Breast epithelium (tissue), 4 donors: ENCODE measurements around the gene PLXNA2. TPM values are rescaled to one million over a fixed set of nuclear protein-coding genes. Genes with fewer than 3 reads are reported as not detected.

Source experiments
- DNase-seq, 2 donors: peaks; one replicate each; pipeline ENCODE4 v3.0.0-alpha.2; 2019; ENCODE audit warnings: low spot score in 2 of 2
- H3K27ac ChIP-seq, 2 donors: fragments of 200-600 bp; sonication (generic) in 1 of 2; one replicate each; pipeline ENCODE4 v1.5.1; 2016 to 2019; ENCODE audit warnings: mild to moderate bottlenecking in 1 of 2
- H3K27me3 ChIP-seq, 2 donors: fragments of 200-600 bp; sonication (generic) in 1 of 2; one replicate each; pipeline versions ENCODE4 v1.5.1 to v1.6.0; 2017 to 2019; ENCODE audit warnings: control low read depth in 1 of 2, mild to moderate bottlenecking in 1 of 2
- H3K36me3 ChIP-seq: fragments of 200-600 bp; one replicate; pipeline ENCODE4 v1.5.1; 2019
- H3K4me1 ChIP-seq, 2 donors: fragments of 200-600 bp; sonication (generic); one replicate each; pipeline ENCODE4 v1.5.1; 2016 to 2019; ENCODE audit warnings: control low read depth in 1 of 2
- H3K4me3 ChIP-seq, 3 donors: fragments of 200-600 bp; sonication (generic); 1 replicate in 2 of 3; 2 replicates in 1 of 3; pipeline ENCODE4 v1.5.1; 2016 to 2019; ENCODE audit warnings: mild to moderate bottlenecking in 3 of 3, moderate library complexity in 2 of 3
- H3K9me3 ChIP-seq, 2 donors: fragments of 200-600 bp; sonication (generic) in 1 of 2; one replicate each; pipeline ENCODE4 v1.5.1; 2016 to 2019; ENCODE audit warnings: control low read depth in 1 of 2
- CTCF ChIP-seq, 3 donors: fragments of 450-650 bp; IDR thresholded peaks; one replicate each; pipeline ENCODE4 v1.5.1; 2016 to 2017; ENCODE audit warnings: antibody characterized with exemption in 3 of 3, mild to moderate bottlenecking in 3 of 3, moderate library complexity in 3 of 3
- POLR2A ChIP-seq: fragments of 450-650 bp; IDR thresholded peaks from one replicate; pipeline ENCODE4 v1.6.1; 2016; ENCODE audit warnings: antibody characterized with exemption, mild to moderate bottlenecking, moderate library complexity
- POLR2AphosphoS5 ChIP-seq, 3 donors: sonication (generic); formaldehyde crosslinking; IDR thresholded peaks; one replicate each; pipeline ENCODE4 v1.6.1; 2017; ENCODE audit warnings: antibody characterized with exemption in 3 of 3
- intact Hi-C: fragments of 100-400 bp; cut with DNase I; formaldehyde crosslinking; loops from one replicate; pipeline ENCODE4 v1.15.1; 2023; ENCODE audit warnings: low total_unique reads
- total RNA-seq, 3 donors: library from RNA; depleted of rRNA; stranded (reverse); fragments of >200 nt; gene quantifications; one replicate each; pipeline ENCODE4 v1.1.0, GENCODE V29; 2016

PLXNA2 gene
- total RNA-seq, 3 donors from 2014 or later, result 11.3 to 18.2 (median 11.5) TPM

DNA sequence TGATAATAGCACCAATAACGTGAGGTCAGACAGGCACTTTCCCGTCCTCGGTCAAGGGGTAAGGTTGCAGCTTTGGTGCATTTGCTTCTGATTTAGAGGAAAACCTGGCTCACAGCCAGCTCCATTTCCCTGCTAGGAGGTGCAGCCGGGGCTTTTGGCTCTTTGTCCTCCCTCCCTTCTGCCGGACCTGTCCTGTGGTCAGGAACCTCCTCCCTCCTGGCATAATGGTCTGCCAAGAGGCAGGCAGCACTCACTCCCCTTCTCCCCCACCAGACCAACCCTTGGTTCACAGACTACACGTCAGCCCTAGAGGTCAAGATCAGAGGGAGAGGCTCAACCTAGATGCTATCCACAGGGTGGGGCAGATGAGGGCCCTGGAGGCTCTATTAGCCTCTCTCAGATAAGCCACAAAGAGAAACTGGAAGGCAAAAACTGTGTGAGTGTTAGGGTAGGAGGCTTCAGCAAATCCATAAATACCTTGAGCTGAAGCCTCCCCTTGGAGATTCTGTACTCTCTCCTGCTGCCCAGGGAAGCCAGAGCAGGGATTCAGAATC, 64.8 kb downstream of the PLXNA2 start:
- intact Hi-C loops, result no loop called here
- Histone ChIP-seq H3K9me3 (no peaks in the 10 kb centered on the region), H3K27me3 (no peaks in the 10 kb centered on the region), H3K4me1 (peaks cover 0 to 5% of the 10 kb centered on the region in 2 donors), H3K4me3 (no peak overlapping the region), H3K27ac (no peak overlapping the region), H3K36me3 (no peaks in the 10 kb centered on the region)
- DNase-seq, result no peak
- TF ChIP-seq POLR2AphosphoS5 (IDR thresholded peaks at IDR 0.05) (no peak), POLR2A (no peak), CTCF (IDR thresholded peaks at IDR 0.05) (no peak)

DNA sequence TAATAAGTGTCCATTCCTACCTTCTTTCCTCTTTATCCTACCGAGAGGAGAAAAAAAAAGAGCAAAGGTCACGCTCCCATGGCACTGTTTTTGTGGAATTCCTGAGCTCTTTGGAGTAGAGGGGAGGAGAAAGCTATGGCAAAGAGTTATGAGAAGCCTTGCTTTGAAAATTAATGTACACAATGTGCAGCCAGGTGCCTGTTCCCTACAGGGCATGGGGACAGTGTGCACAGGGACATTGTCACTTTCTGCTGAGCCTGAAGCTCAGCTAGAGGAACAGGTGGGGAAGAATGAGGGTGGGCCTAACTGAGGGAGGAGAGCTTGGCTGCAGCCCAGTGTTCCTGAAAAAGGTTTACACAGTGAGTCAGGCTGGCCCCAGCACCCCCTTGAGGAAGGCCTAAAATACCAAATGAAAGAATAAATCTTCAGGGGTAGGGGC, 66.1 kb downstream of the PLXNA2 start:
- Histone ChIP-seq H3K36me3 (no peaks in the 10 kb centered on the region), H3K27ac (no peak overlapping the region), H3K9me3 (no peaks in the 10 kb centered on the region), H3K4me3 (no peak overlapping the region), H3K27me3 (no peaks in the 10 kb centered on the region), H3K4me1 (peaks cover 0 to 5% of the 10 kb centered on the region in 2 donors)
- no peak for DNase-seq
- TF ChIP-seq POLR2A (no peak), CTCF (IDR thresholded peaks at IDR 0.05) (no peak), POLR2AphosphoS5 (IDR thresholded peaks at IDR 0.05) (no peak)
- intact Hi-C loops, result no loop called here

DNA sequence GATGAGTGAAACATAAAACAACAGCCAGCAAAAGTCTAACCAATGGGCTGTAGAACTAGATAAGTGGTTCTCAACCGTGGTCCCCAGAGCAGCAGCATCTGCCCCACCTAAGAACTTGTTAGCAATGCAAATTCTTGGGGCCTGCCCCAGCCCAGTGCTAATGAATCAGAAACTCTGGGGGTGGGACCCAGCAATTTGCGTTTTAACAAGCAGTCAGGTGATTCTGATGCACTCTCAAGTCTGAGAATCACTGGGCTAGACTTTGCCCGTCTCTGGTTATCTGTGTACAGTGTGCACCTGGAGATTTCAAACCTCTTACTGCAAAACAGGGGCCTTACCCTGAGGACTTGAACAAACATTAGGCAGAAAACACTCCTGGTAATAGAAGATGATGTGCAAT, 66.5 kb downstream of the PLXNA2 start:
- Histone ChIP-seq H3K36me3 (no peaks in the 10 kb centered on the region), H3K27me3 (no peaks in the 10 kb centered on the region), H3K27ac (no peak overlapping the region), H3K9me3 (no peaks in the 10 kb centered on the region), H3K4me3 (no peak overlapping the region), H3K4me1 (peaks cover 0 to 5% of the 10 kb centered on the region in 2 donors)
- DNase-seq, result no peak
- intact Hi-C loops, result no loop called here
- TF ChIP-seq CTCF (IDR thresholded peaks at IDR 0.05) (no peak), POLR2A (no peak), POLR2AphosphoS5 (IDR thresholded peaks at IDR 0.05) (no peak)

DNA sequence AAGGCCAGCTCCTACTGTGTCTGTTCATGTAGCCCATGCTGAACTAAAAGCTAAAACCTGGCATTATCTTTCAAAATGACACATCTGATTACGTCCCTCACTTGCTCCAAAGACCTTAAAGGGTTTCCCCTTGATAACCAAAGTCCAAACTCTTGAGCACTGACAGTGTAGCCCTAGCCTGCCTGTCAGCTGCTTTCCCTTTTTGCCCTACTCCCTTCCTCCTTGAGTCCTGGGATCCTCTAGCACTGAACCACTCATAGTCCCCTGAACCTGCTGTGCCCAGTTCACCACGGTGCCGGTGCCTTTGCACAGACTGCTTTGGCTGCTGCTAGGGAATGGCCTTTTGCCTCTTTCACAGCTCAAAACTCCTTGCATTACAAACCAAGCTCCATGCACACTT, 67.5 kb downstream of the PLXNA2 start:
- Histone ChIP-seq H3K27me3 (no peaks in the 10 kb centered on the region), H3K36me3 (no peaks in the 10 kb centered on the region), H3K9me3 (no peaks in the 10 kb centered on the region), H3K4me1 (peaks cover 0 to 5% of the 10 kb centered on the region in 2 donors), H3K4me3 (no peak overlapping the region), H3K27ac (no peak overlapping the region)
- intact Hi-C loops, result no loop called here
- DNase-seq, result no peak
- TF ChIP-seq POLR2A, result no peak
- no peak for TF ChIP-seq CTCF (IDR thresholded peaks at IDR 0.05)
- no peak for TF ChIP-seq POLR2AphosphoS5 (IDR thresholded peaks at IDR 0.05)

DNA sequence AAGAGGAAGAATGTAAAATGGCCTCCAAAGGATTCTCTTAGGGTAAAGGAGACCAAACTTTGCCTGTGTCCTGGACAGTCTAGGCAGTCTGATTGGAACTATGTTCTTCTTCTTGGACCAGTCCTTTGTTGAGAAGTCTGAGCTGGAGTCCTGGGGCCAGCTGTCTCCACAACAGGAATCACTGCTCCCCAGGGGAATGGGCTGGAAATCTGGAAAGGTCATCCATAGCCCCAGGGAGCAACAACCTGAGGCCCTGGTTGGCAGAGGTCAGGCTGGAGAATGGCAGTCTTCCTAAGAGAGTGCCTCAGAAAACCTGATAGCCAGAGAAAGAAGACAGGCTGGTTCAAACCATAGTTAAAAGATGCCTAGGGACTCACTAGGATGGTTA, 68.7 kb downstream of the PLXNA2 start:
- Histone ChIP-seq H3K27ac (no peak overlapping the region), H3K9me3 (no peaks in the 10 kb centered on the region), H3K4me3 (no peak overlapping the region), H3K27me3 (no peaks in the 10 kb centered on the region), H3K4me1 (peaks cover 0 to 5% of the 10 kb centered on the region in 2 donors), H3K36me3 (no peaks in the 10 kb centered on the region)
- intact Hi-C loops, result no loop called here
- DNase-seq, result no peak
- TF ChIP-seq POLR2A (no peak), POLR2AphosphoS5 (IDR thresholded peaks at IDR 0.05) (no peak), CTCF (IDR thresholded peaks at IDR 0.05) (no peak)
